DMS 273 (cell line): ENCODE data around the gene GMPPA.

ENCODE experiments used
- DNase-seq: peaks from one replicate; lab custom pipeline; 2025; ENCODE audit not compliant: unreplicated experiment; lab: John Stamatoyannopoulos, UW

GMPPA gene

GRCh38 chr2:219537657-219538488 lies 39.2 kb downstream of the GMPPA start:
- DNase-seq: peak; percentile 43

GRCh38 chr2:219538504-219538951 lies 39.8 kb downstream of the GMPPA start:
- peak; percentile 63 for DNase-seq

GRCh38 chr2:219538956-219539788 lies 40.5 kb downstream of the GMPPA start:
- DNase-seq: no peak

GRCh38 chr2:219539926-219540678 lies 41.4 kb downstream of the GMPPA start:
- no peak for DNase-seq

- DNase-seq: no peak
These were observed 42.3 kb downstream of the GMPPA start for GRCh38 chr2:219540784-219541504.

GRCh38 chr2:219541611-219542180 lies 43.0 kb downstream of the GMPPA start:
- DNase-seq: peak; percentile 89

GRCh38 chr2:219542931-219543595 lies 44.4 kb downstream of the GMPPA start:
- peak; percentile 82 for DNase-seq

- DNase-seq: peak; percentile 99
These were observed 45.1 kb downstream of the GMPPA start, which contains the start of the genes CHPF and TMEM198 for GRCh38 chr2:219543596-219544358. Gene CHPF, minus strand, starts transcription at chr2:219543809. Its CDS starts 271 bp downstream, at chr2:219543538. Gene TMEM198, plus strand, starts transcription at chr2:219544028. Its CDS starts 700 bp downstream, at chr2:219544728.

GRCh38 chr2:219544567-219544966 lies 45.9 kb downstream of the GMPPA start:
- DNase-seq: no peak

GRCh38 chr2:219545295-219545942 lies 46.7 kb downstream of the GMPPA start:
- DNase-seq: no peak

GRCh38 chr2:219545943-219546352 lies 47.3 kb downstream of the GMPPA start:
- no peak for DNase-seq

- DNase-seq: no peak
These were observed 48.9 kb downstream of the GMPPA start for GRCh38 chr2:219547621-219548020.

- DNase-seq: no peak
These were observed 50.3 kb downstream of the GMPPA start for GRCh38 chr2:219548990-219549389.

- no peak for DNase-seq
These were observed 50.9 kb downstream of the GMPPA start for GRCh38 chr2:219549619-219550018.

- peak; percentile 41 for DNase-seq
These were observed 53.0 kb downstream of the GMPPA start for GRCh38 chr2:219551441-219552381.

GRCh38 chr2:219552382-219553167 lies 53.9 kb downstream of the GMPPA start:
- peak; percentile 94 for DNase-seq

- DNase-seq: no peak
These were observed 54.4 kb downstream of the GMPPA start for GRCh38 chr2:219553168-219553417.
